ENCODE measurements around the gene GRAMD4. TPM values are rescaled to one million over a fixed set of nuclear protein-coding genes. Genes with fewer than 3 reads are reported as not detected.

The GRAMD4 gene
- total RNA-seq, 1 donor from 2014 or later: 30.9 TPM

- DNase-seq (ENCODE audit: low read depth in 2 of 2): no peak
Measured at GRCh38 chr22:46669201-46669600, 49.0 kb downstream of the GRAMD4 start.

GRCh38 chr22:46671824-46672432, 51.7 kb downstream of the GRAMD4 start:
- DNase-seq (ENCODE audit: low read depth in 2 of 2): no peak

GRCh38 chr22:46672731-46673130, 52.5 kb downstream of the GRAMD4 start:
- no peak for DNase-seq (ENCODE audit: low read depth in 2 of 2)

GRCh38 chr22:46673205-46673604, 53.0 kb downstream of the GRAMD4 start:
- no peak for DNase-seq (ENCODE audit: low read depth in 2 of 2)

GRCh38 chr22:46673662-46674236, 53.6 kb downstream of the GRAMD4 start:
- no peak for DNase-seq (ENCODE audit: low read depth in 2 of 2)

GRCh38 chr22:46674367-46674781, 54.2 kb downstream of the GRAMD4 start:
- DNase-seq (ENCODE audit: low read depth in 2 of 2): peak; percentile 87 to 95

GRCh38 chr22:46674906-46675305, 54.7 kb downstream of the GRAMD4 start:
- DNase-seq (ENCODE audit: low read depth in 2 of 2): no peak

GRCh38 chr22:46675479-46675878, 55.3 kb downstream of the GRAMD4 start:
- no peak for DNase-seq (ENCODE audit: low read depth in 2 of 2)

GRCh38 chr22:46675938-46676337, 55.8 kb downstream of the GRAMD4 start:
- DNase-seq (ENCODE audit: low read depth in 2 of 2): no peak

- DNase-seq (ENCODE audit: low read depth in 2 of 2): no peak
Measured at GRCh38 chr22:46676479-46676878, 56.3 kb downstream of the GRAMD4 start.

GRCh38 chr22:46676881-46677280, 56.7 kb downstream of the GRAMD4 start:
- no peak for DNase-seq (ENCODE audit: low read depth in 2 of 2)

GRCh38 chr22:46677323-46678002, 57.3 kb downstream of the GRAMD4 start:
- DNase-seq (ENCODE audit: low read depth in 2 of 2): no peak

GRCh38 chr22:46678003-46678657, 57.9 kb downstream of the GRAMD4 start:
- no peak for DNase-seq (ENCODE audit: low read depth in 2 of 2)

GRCh38 chr22:46678785-46679700, 58.9 kb downstream of the GRAMD4 start:
- no peak for DNase-seq (ENCODE audit: low read depth in 2 of 2)

GRCh38 chr22:46679706-46680269, 59.6 kb downstream of the GRAMD4 start:
- DNase-seq (ENCODE audit: low read depth in 2 of 2): no peak

- peak in 1 of 2 donors; percentile 18 for DNase-seq (ENCODE audit: low read depth in 2 of 2)
Measured at GRCh38 chr22:46681010-46681409, 60.8 kb downstream of the GRAMD4 start.

GRCh38 chr22:46682011-46682731, 62.0 kb downstream of the GRAMD4 start:
- no peak for DNase-seq (ENCODE audit: low read depth in 2 of 2)

GRCh38 chr22:46684706-46685105, 64.5 kb downstream of the GRAMD4 start:
- DNase-seq (ENCODE audit: low read depth in 2 of 2): no peak

GRCh38 chr22:46686221-46687047, 66.2 kb downstream of the GRAMD4 start:
- DNase-seq (ENCODE audit: low read depth in 2 of 2): peak; percentile 42 to 71

Measured in dermis microvascular lymphatic vessel endothelial cell (primary cell).